Astrocyte of the cerebellum (primary cell): ENCODE results near the gene TENM4.

Source experiments
- DNase-seq: peaks from one replicate; pipeline ENCODE4 v3.0.0-alpha.2; 2011; ENCODE audit warnings: low read depth
- H3K4me3 ChIP-seq: 2 replicates; pipeline ENCODE4 v1.5.1; 2011; ENCODE audit warnings: mild to moderate bottlenecking, low read depth, low read length, moderate library complexity
- in situ Hi-C: cut with HindIII; loops from 2 replicates; pipeline ENCODE4 v1.10.0; 2017; ENCODE audit warnings: low sequenced_read_pairs
- TF ChIP-seq, protein P1 (sequence below): IDR thresholded peaks from 2 replicates; pipeline ENCODE4 v1.5.1; 2012; ENCODE audit warnings: low read length, low read depth, moderate library complexity, mild to moderate bottlenecking; ENCODE audit errors: missing control alignments

The TENM4 gene

DNA sequence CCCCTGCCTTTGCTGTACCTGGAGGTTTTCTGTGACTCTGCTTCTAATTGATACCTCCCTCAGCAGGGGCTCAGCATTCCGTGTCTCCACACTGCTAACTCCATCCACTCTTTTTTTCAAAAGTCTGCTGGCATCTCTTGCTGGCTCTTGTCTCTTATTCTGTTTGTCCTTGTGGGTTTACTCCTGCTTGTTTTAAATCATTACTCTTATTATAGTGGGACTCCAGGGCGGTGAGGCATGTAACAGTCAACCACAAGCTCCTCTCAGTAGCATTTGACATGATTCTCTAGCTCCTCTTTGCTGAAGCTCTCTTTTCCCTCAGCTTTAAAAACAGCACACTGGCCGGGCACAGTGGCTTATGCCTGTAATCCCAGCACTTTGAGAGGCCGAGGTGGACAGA, 605.9 kb downstream of the TENM4 start:
- H3K4me3 ChIP-seq, result no peak overlapping the region
- in situ Hi-C loops, result no loop called here
- TF ChIP-seq, protein P1, sequence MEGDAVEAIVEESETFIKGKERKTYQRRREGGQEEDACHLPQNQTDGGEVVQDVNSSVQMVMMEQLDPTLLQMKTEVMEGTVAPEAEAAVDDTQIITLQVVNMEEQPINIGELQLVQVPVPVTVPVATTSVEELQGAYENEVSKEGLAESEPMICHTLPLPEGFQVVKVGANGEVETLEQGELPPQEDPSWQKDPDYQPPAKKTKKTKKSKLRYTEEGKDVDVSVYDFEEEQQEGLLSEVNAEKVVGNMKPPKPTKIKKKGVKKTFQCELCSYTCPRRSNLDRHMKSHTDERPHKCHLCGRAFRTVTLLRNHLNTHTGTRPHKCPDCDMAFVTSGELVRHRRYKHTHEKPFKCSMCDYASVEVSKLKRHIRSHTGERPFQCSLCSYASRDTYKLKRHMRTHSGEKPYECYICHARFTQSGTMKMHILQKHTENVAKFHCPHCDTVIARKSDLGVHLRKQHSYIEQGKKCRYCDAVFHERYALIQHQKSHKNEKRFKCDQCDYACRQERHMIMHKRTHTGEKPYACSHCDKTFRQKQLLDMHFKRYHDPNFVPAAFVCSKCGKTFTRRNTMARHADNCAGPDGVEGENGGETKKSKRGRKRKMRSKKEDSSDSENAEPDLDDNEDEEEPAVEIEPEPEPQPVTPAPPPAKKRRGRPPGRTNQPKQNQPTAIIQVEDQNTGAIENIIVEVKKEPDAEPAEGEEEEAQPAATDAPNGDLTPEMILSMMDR, result no peak
- peak; percentile 39 for DNase-seq

DNA sequence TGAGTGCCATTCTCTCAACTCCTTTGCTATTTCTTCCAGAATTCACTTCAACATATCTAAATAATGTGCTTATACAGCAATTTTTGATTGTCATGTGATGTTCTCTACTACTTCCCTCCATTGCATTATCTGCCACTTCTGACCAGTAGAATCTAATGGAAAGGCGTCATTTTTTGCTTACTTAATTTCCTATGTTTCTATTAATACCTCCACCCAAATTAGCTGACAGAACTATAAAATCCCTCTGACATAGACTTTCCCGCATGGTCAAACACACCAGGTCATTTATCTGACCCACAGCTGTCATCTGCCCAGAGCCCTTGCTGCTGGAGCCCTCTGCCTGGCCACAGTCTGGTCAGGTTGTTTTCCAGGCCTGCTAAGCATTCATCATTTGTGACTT, 607.6 kb downstream of the TENM4 start:
- no peak for DNase-seq
- in situ Hi-C loops, result no loop called here
- TF ChIP-seq, protein P1, result no peak
- no peak overlapping the region for H3K4me3 ChIP-seq

DNA sequence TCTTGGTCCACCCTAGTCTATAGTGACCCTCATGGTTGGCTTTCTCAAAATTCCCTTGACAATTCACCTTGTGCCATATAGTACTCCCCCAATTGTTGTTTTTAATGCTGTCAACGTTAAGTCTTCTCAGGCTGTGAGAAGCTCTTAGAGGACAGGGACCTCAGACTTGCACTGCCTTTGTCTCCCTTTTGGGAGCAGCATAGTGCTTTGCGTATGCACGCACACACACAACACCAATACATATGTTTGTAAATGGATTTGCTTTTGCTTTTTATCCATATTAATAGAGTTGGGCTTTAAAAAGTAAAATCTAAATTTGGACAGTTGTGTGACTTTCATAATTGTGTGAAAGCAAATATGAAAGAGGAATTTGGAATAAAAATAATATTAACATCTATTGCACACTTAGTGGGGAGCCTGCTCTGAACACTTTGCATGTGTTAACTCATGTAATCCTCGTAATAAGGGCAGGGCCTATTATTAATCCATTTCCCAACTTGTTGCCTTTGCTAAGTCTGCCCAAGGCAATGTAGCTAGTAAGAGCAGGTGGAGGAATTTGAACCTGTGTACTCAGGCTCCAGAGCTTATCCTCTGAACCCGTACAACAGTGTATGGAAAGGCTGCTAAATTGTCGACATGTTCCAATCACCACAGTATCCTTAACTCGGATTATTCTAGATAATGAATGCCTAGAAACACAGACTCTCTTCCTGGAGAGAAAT, 608.4 kb downstream of the TENM4 start:
- no peak for DNase-seq
- no peak overlapping the region for H3K4me3 ChIP-seq
- in situ Hi-C loops, result no loop called here
- TF ChIP-seq, protein P1, result no peak

DNA sequence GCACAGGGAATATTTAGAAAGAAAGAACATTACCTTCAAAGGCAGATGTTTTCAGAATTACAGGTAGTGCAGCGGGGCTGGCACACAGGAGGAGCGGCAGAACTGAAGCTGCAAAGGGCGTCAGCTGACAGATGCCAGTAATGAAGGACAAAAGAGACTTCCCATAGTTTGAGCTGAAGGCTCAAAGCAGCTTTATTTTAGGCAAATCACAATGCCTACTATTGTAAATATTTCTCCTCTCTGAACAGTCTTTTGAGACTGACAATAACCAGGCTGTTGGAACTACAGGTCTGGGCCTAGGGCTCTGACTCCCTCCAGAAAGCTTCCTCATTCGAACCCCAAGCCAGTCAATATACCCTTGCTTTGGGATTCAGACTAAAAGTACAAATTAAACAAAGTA, 609.3 kb downstream of the TENM4 start:
- H3K4me3 ChIP-seq, result no peak overlapping the region
- TF ChIP-seq, protein P1, result no peak
- no peak for DNase-seq
- in situ Hi-C loops, result no loop called here

DNA sequence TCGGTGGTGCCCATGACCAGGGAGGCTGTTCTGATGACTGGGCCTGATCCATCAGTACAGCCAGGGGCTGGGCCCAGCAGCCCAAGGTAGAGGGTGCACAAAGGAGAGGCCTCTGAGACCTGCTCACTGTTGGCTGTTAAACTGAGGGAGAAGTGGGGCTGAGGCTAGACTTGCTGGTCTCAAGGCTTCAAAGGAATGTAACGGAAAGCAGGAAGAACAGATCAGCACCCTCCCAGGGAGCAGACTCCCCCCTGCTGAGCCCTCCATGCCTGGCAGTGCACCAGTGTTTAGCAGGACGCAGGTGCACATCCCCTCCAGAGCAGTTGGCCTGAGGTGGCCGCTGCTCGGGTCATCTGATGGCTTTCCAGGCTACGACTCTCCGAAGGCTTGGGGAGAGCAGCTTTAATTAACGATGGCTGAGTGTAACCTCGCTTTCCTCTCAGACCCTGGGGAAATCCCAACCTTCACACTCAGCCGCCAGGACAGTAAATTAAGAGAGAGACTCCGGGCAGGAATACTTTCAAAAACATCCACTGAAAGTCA, 610.5 kb downstream of the TENM4 start:
- in situ Hi-C loops, result no loop called here
- DNase-seq, result no peak
- H3K4me3 ChIP-seq, result no peak overlapping the region
- TF ChIP-seq, protein P1, result no peak

DNA sequence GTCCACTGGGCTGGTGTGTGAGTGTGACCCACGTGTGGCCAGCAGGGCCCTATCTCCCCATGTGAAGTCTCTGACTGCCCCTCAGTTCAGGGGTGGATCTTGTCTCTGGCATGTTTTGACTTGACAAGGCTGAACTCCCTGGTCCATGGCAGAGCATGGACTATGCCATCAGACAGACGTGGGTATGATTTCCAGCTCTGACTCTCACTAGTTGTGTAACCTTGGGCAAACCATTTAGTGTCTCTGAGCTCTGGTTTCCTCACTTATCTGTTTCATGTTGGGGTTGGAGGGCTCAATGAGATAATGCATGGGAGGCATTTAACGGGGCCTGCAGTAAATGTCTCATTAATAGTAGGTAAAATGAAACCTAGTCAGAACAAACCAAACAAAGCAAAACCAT, 611.7 kb downstream of the TENM4 start:
- DNase-seq, result no peak
- in situ Hi-C loops, result no loop called here
- TF ChIP-seq, protein P1, result no peak
- H3K4me3 ChIP-seq, result no peak overlapping the region
